Right lung (tissue), 10 donors: ENCODE results near the gene PPP1R12B. TPM values are rescaled to one million over a fixed set of nuclear protein-coding genes. Genes with fewer than 3 reads are reported as not detected.

Source experiments
- DNase-seq, 2 donors: peaks; one replicate each; pipeline ENCODE4 v3.0.0-alpha.2; 2013
- long read RNA-seq, 8 donors: transcript quantifications; one replicate each; lab custom pipeline, GENCODE V29; 2026
- polyA plus RNA-seq, 5 donors: library from polyadenylated mRNA; unstranded; fragments of 120-200 nt; gene quantifications; one replicate each; pipeline versions ENCODE4 v1.2.1 to v1.2.3, GENCODE V29; 2013; ENCODE audit warnings: inconsistent platforms in 1 of 5, low replicate concordance in 1 of 5; ENCODE audit not compliant: insufficient read length in 5 of 5, insufficient read depth in 1 of 5

The PPP1R12B gene, protein sequence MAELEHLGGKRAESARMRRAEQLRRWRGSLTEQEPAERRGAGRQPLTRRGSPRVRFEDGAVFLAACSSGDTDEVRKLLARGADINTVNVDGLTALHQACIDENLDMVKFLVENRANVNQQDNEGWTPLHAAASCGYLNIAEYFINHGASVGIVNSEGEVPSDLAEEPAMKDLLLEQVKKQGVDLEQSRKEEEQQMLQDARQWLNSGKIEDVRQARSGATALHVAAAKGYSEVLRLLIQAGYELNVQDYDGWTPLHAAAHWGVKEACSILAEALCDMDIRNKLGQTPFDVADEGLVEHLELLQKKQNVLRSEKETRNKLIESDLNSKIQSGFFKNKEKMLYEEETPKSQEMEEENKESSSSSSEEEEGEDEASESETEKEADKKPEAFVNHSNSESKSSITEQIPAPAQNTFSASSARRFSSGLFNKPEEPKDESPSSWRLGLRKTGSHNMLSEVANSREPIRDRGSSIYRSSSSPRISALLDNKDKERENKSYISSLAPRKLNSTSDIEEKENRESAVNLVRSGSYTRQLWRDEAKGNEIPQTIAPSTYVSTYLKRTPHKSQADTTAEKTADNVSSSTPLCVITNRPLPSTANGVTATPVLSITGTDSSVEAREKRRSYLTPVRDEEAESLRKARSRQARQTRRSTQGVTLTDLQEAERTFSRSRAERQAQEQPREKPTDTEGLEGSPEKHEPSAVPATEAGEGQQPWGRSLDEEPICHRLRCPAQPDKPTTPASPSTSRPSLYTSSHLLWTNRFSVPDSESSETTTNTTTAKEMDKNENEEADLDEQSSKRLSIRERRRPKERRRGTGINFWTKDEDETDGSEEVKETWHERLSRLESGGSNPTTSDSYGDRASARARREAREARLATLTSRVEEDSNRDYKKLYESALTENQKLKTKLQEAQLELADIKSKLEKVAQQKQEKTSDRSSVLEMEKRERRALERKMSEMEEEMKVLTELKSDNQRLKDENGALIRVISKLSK
- 10 to 100 TPM; 16.2 to 35.8 (median 32.4) TPM for polyA plus RNA-seq
- long read RNA-seq, donor 1, partial matches to known transcripts, result 0 of 6 reads
- long read RNA-seq, donor 1, other reads (novel, unspliced or antisense), result 0 of 6 reads
- long read RNA-seq, donor 2, partial matches to known transcripts, result 0 of 4 reads
- long read RNA-seq, donor 2, other reads (novel, unspliced or antisense), result 0 of 4 reads
- long read RNA-seq, donor 3, partial matches to known transcripts, result 5 of 6 reads
- long read RNA-seq, donor 3, other reads (novel, unspliced or antisense), result 0 of 6 reads
- long read RNA-seq, donor 4, partial matches to known transcripts, result 5 of 6 reads
- long read RNA-seq, donor 4, other reads (novel, unspliced or antisense), result 0 of 6 reads
- long read RNA-seq, donor 5, partial matches to known transcripts, result 98 of 100 reads
- long read RNA-seq, donor 5, other reads (novel, unspliced or antisense), result 0 of 100 reads
- long read RNA-seq, donor 6, partial matches to known transcripts, result 33 of 48 reads
- long read RNA-seq, donor 6, other reads (novel, unspliced or antisense), result 14 of 48 reads
- long read RNA-seq, donor 7, result 0 reads
- long read RNA-seq, donor 8, result 0 reads

DNA sequence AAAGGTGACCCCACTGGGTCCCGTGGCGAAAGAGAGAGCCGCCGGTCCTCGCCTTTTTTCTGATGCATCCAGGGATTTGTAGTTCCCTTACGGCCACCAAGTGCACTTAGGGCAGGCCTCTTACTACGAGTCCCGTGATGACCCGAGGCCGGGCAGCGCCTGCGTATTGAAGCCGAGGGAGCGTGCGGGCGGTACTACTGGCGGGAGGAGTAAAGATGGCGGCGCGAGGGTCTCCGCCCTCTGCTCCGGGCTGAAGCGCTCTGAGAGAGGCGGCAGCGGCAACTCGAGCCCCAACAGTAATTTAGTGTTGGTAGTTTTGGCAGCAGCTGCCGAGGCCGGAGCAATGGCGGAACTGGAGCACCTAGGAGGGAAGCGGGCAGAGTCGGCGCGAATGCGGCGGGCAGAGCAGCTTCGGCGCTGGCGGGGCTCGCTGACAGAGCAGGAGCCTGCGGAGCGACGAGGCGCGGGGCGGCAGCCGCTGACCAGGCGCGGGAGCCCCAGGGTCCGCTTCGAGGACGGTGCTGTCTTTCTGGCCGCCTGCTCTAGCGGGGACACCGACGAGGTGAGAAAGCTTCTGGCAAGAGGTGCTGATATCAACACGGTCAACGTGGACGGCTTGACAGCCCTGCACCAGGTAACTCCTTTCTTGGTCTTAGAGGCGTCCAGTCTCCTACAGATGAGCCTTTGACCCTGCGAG lies at the start of gene PPP1R12B:
PPP1R12B (plus strand) TSS at position 191 of the 697 bp plus-strand sequence; CDS start at position 344, 153 bp downstream.
- DNase-seq, result peak; percentile 97 to 98

DNA sequence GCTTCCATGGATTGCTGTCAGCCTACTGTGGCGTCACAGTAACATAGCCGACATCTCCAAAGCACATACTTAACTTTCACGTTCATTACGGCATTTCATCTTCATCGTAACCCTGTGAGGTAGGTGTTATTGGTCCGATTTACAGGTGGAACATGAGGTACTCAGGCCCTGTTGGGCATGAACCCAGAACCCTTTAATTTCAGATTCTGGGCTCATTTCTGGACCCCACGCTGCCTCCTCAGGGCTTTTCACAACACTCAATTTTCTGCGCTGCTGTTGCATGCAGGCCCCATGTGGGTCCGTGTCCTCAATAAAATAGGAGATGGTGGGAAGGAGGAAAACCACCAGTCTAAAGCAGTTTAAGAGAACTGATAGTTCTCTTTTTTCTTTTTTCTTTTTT lies 46.3 kb upstream of the PPP1R12B start:
- DNase-seq, result no peak

DNA sequence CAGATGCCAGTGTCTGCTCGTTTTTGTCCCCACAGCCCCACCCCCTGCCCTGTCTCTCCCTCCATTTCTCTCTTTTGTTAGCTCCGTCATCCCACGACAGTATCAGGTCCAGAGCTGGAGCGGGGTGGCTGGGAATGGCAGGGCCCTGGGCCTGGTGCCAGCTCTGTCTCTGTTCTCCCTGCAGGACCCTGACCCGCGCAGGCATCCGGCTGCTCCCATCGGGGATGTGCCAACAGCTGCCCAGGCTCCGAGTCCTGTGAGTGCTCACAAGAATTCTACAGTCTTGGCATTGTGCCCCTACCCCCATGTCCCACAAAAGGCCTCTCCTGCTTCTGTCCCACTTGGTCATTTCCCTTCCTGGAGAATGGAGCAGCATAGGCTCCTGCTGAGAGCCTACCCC lies 44.1 kb upstream of the PPP1R12B start:
- DNase-seq, result no peak

DNA sequence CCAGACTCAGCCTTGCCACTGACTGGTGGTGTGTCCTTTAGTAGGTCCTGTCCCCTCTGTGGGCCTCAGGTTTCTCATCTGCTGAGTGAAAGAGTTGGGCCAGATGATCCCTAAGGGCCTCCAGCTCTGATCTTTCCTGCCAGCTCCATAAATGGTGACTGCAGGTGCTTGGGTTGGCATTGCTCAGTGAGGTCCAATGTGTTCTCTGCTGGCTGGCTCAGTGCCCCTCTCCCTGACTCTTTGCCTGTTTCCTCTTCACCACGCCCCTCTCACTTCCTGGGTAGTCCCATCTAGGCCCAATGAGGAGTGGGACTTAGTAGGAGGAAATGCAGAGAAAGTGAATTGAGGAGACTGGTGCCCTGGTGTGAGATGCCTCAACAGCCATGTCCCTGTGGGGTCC lies 43.3 kb upstream of the PPP1R12B start:
- DNase-seq, result no peak

DNA sequence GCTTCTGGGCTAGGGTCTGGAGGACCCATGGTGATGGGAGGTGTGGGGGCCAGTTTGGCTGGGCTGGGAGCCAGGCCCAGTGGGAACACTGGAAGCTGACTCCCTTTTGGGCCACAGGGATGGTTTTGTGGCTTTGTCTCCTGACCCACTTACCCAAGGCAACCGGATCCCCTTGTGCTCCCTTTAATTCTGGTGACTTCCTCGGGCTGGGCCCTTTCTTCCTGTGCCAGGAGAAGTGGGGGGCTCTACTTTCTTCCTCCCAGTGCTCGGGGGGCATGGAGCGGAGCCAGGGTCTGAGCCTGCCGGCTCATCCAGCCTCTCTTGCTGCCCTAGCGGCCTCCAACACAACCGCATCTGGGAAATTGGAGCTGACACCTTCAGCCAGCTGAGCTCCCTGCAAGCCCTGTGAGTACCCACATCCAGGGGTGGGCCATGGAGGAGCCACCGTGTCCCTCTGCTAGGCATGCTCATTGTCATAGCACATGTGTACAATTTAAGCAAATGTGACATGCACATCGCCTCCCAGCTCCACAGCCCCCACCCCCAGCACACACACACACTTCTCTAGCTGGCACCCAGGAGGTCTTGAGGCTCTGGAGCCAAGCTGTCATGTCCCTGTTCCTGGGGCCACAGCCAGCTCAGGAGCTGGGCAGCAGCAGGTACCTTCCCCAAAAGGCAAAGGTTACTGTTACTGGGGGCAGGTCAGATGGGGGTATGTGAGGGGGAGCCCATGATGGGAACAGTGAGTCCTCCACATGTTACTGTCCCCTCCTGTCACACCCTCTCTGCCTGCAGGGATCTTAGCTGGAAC lies 41.8 kb upstream of the PPP1R12B start:
- DNase-seq, result no peak

DNA sequence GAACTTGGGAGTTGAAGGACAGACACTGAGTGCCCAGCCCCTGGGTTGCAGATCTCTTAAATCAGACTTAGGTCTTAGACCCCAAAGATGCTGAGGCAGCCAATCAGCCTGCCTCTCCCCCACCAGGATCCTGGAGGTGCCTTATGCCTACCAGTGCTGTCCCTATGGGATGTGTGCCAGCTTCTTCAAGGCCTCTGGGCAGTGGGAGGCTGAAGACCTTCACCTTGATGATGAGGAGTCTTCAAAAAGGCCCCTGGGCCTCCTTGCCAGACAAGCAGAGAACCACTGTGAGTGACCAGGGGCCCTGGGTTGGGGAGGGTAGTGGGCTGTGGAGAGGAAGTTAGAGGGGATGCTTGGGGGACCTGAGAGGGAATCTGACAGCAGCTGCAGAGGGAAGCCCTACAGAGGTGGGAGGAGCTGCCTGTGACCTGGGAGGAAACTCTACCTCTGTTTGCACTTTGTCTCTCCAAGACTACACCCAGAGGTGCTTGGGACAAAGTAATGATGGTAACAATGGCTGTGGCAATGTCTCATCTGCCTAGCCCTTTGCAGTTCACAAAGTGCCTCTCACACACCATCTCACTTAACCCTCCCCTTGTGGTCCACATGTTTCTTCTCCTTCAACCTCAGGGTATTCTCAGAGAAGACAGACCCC lies 38.3 kb upstream of the PPP1R12B start:
- DNase-seq, result no peak

DNA sequence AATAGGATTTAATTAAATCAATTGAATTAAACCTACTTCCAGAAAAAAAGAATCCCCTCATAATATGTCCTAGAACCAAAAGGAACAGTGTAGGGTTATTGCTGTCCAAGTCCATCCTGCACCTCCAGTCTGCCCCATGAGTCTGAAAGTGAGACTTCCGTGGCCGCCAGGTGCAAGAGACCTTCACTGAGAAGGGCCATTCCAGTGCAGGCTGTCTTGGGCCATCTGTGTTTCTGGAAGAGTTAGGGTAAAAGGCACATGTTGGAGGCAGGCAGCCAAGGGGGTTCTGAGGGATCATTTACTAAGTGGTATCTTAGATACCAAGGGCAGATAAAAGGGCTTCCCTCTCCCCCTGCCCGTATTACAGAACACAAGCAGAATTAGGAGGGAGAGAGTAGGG lies 37.8 kb upstream of the PPP1R12B start:
- DNase-seq, result no peak

DNA sequence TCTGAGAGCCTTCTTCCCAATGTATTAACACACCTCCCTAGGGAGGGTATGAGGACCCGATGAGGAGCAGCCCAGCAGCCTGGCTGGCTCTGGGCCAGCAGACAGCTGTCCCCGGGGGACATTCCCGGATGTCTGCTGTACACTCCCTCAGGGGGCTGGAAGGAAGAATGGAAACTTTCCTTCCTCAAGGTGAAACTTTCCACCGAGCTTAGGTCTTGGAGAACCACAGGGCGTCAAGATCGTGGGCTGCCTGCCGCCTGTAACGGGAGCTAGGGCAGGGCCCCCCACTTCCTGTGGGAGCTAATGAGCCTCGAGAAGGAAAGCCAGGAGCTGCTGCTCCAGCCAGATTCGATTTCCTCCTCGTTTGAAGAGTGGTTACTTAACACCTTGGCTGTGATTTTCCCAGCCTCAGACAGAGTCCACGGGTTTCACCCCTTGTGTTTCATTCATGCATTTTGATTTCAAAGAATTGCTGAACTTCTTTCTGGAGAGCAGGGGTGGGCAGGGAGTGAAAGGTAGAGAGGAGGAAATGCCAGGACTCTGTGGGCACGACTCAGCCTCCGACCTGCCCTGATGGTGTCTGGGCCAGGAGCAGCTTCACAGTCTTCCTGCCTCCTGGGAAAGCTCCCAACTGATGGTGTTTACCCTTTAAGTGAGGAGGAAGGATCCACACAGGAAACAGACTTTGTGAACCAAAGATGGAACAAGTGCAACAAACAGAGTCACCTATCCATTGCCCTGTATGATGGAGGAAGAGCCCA lies 36.4 kb upstream of the PPP1R12B start:
- DNase-seq, result peak in 1 of 2 donors; percentile 20

DNA sequence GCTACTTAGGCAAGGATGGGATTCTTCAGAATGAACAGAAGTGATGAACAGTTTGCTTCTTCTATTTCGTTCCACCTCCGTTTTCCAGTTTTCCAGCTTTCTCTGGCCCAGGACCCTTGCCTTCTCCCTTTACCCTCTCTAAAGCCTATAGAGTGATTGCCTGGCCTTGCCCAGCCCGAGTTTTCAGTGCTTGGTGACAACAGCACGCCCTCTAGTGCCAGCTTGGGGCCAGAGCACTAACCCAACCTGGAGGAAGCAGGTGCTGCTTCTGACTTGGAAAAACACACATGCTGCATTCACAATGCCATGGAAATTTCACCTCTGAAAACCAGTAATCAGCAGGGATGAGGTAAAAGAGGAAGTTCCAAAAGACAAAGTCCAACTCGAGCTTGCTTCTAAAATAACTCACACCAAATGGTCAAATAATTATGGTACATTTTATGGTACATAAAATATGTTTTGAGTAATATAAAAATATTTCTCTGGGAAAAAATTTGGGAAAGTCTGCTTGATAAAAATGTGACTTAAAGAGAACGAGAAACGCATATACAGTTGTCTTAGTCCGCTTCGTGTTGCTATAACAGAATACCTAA lies 32.8 kb upstream of the PPP1R12B start:
- peak; percentile 48 to 71 for DNase-seq

DNA sequence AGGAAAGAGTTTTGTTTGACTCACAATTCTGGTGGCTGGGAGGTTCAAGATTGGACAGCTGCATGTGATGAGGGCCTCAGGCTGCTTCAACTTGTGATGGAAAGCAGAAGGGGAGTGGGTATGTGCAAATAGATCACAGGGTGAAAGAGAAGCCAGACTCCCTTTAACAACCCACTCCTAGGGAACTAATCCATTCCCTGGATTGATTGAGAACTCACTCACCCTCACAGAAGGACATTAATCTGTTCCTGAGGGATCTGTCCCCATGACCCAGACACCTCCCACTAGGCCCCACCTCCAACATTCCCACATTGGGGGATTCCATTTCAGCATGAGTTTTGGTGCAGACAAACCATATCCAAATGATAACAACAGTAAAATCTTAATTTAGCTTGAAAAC lies 32.3 kb upstream of the PPP1R12B start:
- no peak for DNase-seq

DNA sequence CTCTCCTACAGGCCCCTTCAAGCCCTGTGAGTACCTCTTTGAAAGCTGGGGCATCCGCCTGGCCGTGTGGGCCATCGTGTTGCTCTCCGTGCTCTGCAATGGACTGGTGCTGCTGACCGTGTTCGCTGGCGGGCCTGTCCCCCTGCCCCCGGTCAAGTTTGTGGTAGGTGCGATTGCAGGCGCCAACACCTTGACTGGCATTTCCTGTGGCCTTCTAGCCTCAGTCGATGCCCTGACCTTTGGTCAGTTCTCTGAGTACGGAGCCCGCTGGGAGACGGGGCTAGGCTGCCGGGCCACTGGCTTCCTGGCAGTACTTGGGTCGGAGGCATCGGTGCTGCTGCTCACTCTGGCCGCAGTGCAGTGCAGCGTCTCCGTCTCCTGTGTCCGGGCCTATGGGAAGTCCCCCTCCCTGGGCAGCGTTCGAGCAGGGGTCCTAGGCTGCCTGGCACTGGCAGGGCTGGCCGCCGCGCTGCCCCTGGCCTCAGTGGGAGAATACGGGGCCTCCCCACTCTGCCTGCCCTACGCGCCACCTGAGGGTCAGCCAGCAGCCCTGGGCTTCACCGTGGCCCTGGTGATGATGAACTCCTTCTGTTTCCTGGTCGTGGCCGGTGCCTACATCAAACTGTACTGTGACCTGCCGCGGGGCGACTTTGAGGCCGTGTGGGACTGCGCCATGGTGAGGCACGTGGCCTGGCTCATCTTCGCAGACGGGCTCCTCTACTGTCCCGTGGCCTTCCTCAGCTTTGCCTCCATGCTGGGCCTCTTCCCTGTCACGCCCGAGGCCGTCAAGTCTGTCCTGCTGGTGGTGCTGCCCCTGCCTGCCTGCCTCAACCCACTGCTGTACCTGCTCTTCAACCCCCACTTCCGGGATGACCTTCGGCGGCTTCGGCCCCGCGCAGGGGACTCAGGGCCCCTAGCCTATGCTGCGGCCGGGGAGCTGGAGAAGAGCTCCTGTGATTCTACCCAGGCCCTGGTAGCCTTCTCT lies 30.3 kb upstream of the PPP1R12B start:
- DNase-seq, result no peak

DNA sequence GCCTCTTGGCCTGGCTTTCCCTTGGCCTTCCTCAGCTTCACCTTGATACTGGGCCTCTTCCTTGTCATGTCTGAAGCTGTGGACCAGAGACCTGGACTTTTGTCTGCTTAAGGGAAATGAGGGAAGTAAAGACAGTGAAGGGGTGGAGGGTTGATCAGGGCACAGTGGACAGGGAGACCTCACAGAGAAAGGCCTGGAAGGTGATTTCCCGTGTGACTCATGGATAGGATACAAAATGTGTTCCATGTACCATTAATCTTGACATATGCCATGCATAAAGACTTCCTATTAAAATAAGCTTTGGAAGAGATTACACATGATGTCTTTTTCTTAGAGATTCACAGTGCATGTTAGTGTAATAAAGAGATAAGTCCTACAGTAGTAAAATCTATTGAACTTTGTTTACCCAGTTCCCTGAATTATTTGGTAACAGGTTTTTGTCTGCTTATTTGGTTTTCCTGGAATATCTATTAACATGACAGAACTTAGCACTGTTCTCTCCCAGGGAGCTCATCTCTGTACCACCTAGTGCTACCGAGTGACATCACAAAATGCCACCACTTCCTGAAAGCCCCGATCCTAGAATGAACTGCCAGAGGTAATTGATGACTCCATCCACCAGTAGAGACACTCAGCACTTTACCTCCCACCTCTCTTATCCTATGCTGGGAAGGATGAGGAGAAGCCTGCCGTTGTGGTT lies 29.0 kb upstream of the PPP1R12B start:
- no peak for DNase-seq

DNA sequence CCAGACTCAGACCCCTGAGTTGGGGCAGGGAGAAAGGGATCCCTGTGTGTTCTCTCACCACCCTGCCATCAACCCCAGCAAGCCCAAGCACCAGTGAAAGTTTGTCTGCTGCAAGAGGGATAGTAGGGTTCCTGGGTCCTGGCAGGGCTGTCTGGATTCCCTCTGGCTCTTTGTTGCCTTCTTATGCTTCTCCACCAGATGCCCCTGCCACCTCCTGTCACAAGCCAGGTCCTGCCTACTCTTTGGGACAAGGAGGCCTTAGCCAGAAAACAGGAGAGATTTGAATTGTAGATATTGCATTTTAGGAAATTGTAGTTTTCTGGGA lies 28.5 kb upstream of the PPP1R12B start:
- no peak for DNase-seq

DNA sequence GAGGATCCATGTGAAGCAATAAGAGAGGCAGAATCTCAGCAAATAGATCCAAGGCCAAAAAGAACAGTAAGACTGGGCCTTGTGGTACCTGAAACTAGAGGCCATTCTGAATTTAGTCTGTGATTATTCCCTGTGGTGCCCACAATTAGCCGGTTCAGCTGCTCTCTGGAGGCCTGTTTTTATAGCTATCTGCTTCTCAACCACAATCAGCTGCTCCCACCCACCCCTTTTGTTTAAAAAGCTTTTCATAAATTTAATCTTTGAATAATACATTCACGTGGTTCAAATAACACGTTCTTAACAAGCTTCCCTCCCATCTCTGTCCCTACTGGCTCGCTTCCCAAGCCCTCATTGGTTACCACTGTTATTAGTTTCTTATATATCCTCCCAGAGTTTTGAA lies 24.8 kb upstream of the PPP1R12B start:
- DNase-seq, result no peak

DNA sequence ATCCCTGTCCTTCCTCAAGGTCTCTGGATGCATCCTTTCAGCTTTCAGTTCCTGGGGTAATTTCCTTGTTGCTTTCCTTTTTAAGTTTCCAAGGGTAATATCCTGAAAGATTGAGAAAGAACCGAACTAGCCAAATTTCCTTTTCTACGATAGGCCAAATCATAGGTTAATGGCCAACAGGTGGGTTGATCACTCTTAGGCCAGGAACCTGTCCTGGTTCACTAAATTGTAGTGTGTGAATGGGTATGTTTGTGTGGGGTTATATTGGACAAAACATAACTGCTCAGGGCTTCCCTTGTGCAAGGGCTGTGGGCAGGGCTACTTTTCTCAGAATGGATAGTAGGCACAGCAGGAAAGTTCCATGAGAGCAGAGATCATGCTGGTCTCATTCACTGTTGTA lies 23.9 kb upstream of the PPP1R12B start:
- no peak for DNase-seq

DNA sequence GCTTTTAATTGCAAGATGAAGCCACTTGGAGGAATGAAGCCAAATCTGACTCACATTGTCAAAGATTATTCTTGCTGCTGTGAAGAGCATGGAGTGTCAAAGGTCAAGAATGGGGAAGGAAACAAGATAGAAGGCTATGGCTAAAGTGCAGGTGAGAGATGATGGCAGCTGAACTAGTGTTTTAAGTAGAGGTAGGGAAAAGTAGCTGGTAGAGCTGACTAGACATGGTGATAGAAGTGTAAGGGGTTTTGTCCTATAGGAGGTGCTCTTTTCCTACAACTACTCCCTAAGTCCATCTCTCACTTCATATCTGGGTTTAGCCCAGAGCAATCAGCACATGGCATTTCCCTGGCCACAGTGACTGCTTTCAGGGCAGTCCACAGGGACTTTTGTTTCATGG lies 18.6 kb upstream of the PPP1R12B start:
- DNase-seq, result no peak
